ENCODE measurements around the gene PNPLA6. TPM values are rescaled to one million over a fixed set of nuclear protein-coding genes. Genes with fewer than 3 reads are reported as not detected.

PNPLA6 gene
- total and polyA plus RNA-seq, 2 of the 8 experiments (the other 6 are each of a cell fraction or from before 2014, with no cell fraction given) = 55.1 to 121 TPM

- peak; percentile 57 for TF ChIP-seq NANOG (IDR thresholded peaks at IDR 0.05; ENCODE audit: insufficient read depth, low read depth, low read length, poor library complexity, severe bottlenecking)
- TF ChIP-seq TCF12 (IDR thresholded peaks at IDR 0.05; ENCODE audit: low read depth, low read length) = no peak
- no peak for TF ChIP-seq CTCF (IDR thresholded peaks at IDR 0.05; ENCODE audit: control extremely low read depth in 1 of 3, insufficient read depth in 1 of 3, low read depth in 1 of 3, low read length in 3 of 3)
- no peak for TF ChIP-seq ZNF274 (IDR thresholded peaks at IDR 0.05; ENCODE audit: borderline replicate concordance, extremely low read depth, low read length)
- no peak for TF ChIP-seq TAF7 (optimal IDR thresholded peaks at IDR 0.05; ENCODE audit: borderline replicate concordance, low read depth, low read length)
- no peak for TF ChIP-seq CBX5 (IDR thresholded peaks at IDR 0.05; ENCODE audit: low read depth, low read length)
- peak; percentile 58; the same call in 1 of the 2 replicates for TF ChIP-seq YY1 (IDR thresholded peaks at IDR 0.05; ENCODE audit: low read depth, low read length)
- peak; percentile 87 for TF ChIP-seq SP1 (IDR thresholded peaks at IDR 0.05; ENCODE audit: low read depth, low read length)
These were observed 15.7 kb downstream of the PNPLA6 start (continued) for GRCh38 chr19:7550987-7551761.

Data from H1 (cell line).